Mammary epithelial cell (primary cell): ENCODE results near the gene THRAP3.

ENCODE experiments used
- CTCF ChIP-seq, 2 donors: IDR thresholded peaks in 1 of 2; conservative IDR thresholded peaks in 1 of 2; 2 replicates each; pipeline ENCODE4 v1.5.1; 2011 to 2012; ENCODE audit warnings: inconsistent platforms in 2 of 2, low read length in 2 of 2, mild to moderate bottlenecking in 2 of 2, control low read depth in 1 of 2, low read depth in 1 of 2; ENCODE audit not compliant: insufficient read depth in 1 of 2; ENCODE audit errors: extremely low read depth in 1 of 2
- EZH2 ChIP-seq: IDR thresholded peaks from 2 replicates; pipeline ENCODE4 v1.6.1; 2012; ENCODE audit warnings: low read length, inconsistent platforms, borderline replicate concordance

- TF ChIP-seq CTCF (conservative IDR thresholded peaks at IDR 0.05 in 1 of 2, IDR thresholded peaks at IDR 0.05 in 1 of 2; ENCODE audit: extremely low read depth in 1 of 2, insufficient read depth in 1 of 2, low read depth in 1 of 2, low read length in 2 of 2): no peak
- TF ChIP-seq EZH2: no peak
Measured at GRCh38 chr1:36328713-36329112, 104.5 kb downstream of the THRAP3 start.
